ENCODE results near the gene CYP2B6.
"Not testable (repeated sequence)": the region's sequence is repeated elsewhere in the genome, so short reads cannot be mapped to it uniquely, and the experiment has no call there.

CYP2B6 gene

GRCh38 chr19:40980743-40981442, 10.2 kb upstream of the CYP2B6 start:
- not testable (repeated sequence) for DNase-seq (ENCODE audit: low read depth in 2 of 2)

- DNase-seq (ENCODE audit: low read depth in 2 of 2) = no peak
Measured at GRCh38 chr19:40981591-40981990, 9.5 kb upstream of the CYP2B6 start.

- no peak for DNase-seq (ENCODE audit: low read depth in 2 of 2)
Measured at GRCh38 chr19:40982594-40983101, 8.4 kb upstream of the CYP2B6 start.

GRCh38 chr19:40989453-40989852, 1.6 kb upstream of the CYP2B6 start:
- DNase-seq (ENCODE audit: low read depth in 2 of 2) = no peak

- no peak for DNase-seq (ENCODE audit: low read depth in 2 of 2)
Measured at GRCh38 chr19:40995355-40995754, 4.3 kb downstream of the CYP2B6 start.

- not testable (repeated sequence) for DNase-seq (ENCODE audit: low read depth in 2 of 2)
Measured at GRCh38 chr19:40999018-40999417, 7.9 kb downstream of the CYP2B6 start.

GRCh38 chr19:41000310-41000737, 9.2 kb downstream of the CYP2B6 start:
- DNase-seq (ENCODE audit: low read depth in 2 of 2) = no peak

- DNase-seq (ENCODE audit: low read depth in 2 of 2) = no peak
Measured at GRCh38 chr19:41001243-41001971, 10.3 kb downstream of the CYP2B6 start.

GRCh38 chr19:41003656-41004055, 12.6 kb downstream of the CYP2B6 start:
- not testable (repeated sequence) for DNase-seq (ENCODE audit: low read depth in 2 of 2)

GRCh38 chr19:41009700-41010235, 18.7 kb downstream of the CYP2B6 start:
- DNase-seq (ENCODE audit: low read depth in 2 of 2) = no peak

GRCh38 chr19:41013359-41013758, 22.3 kb downstream of the CYP2B6 start:
- no peak for DNase-seq (ENCODE audit: low read depth in 2 of 2)

- DNase-seq (ENCODE audit: low read depth in 2 of 2) = no peak
Measured at GRCh38 chr19:41014643-41015042, 23.6 kb downstream of the CYP2B6 start.

- no peak for DNase-seq (ENCODE audit: low read depth in 2 of 2)
Measured at GRCh38 chr19:41016488-41017071, 25.5 kb downstream of the CYP2B6 start.

- no peak for DNase-seq (ENCODE audit: low read depth in 2 of 2)
Measured at GRCh38 chr19:41018736-41019290, 27.7 kb downstream of the CYP2B6 start.

GRCh38 chr19:41019346-41019745, 28.3 kb downstream of the CYP2B6 start:
- DNase-seq (ENCODE audit: low read depth in 2 of 2) = no peak

GRCh38 chr19:41023193-41023592, 32.1 kb downstream of the CYP2B6 start:
- no peak for DNase-seq (ENCODE audit: low read depth in 2 of 2)

- no peak for DNase-seq (ENCODE audit: low read depth in 2 of 2)
Measured at GRCh38 chr19:41025411-41025810, 34.3 kb downstream of the CYP2B6 start.

GRCh38 chr19:41025871-41026270, 34.8 kb downstream of the CYP2B6 start:
- DNase-seq (ENCODE audit: low read depth in 2 of 2) = no peak

- no peak for DNase-seq (ENCODE audit: low read depth in 2 of 2)
Measured at GRCh38 chr19:41027273-41027967, 36.3 kb downstream of the CYP2B6 start.

- no peak for DNase-seq (ENCODE audit: low read depth in 2 of 2)
Measured at GRCh38 chr19:41029524-41030432, 38.7 kb downstream of the CYP2B6 start.
